GM18519 (cell line): ENCODE data around the gene HOXA11.

Experiments used
- ATAC-seq: cut with Tn5 transposase; IDR thresholded peaks from one replicate; pipeline ENCODE4 v1.9.1; 2021; ENCODE audit warnings: mild to moderate bottlenecking, moderate library complexity; ENCODE audit not compliant: unreplicated experiment, low FRiP score

Gene HOXA11

GRCh38 chr7:27185013-27185853 lies at the start of gene HOXA11:
TSS of gene HOXA11 (minus strand) at chr7:27185232. CDS start at chr7:27185144, 88 bp downstream.
- ATAC-seq, result no peak

GRCh38 chr7:27229448-27229847 lies 44.4 kb upstream of the HOXA11 start:
- ATAC-seq, result no peak

- ATAC-seq, result no peak
Observed at GRCh38 chr7:27224983-27225934, 40.2 kb upstream of the HOXA11 start.

GRCh38 chr7:27223941-27224575 lies 39.0 kb upstream of the HOXA11 start:
- no peak for ATAC-seq

GRCh38 chr7:27221201-27221797 lies 36.3 kb upstream of the HOXA11 start:
- no peak for ATAC-seq

- no peak for ATAC-seq
Observed at GRCh38 chr7:27220440-27220955, 35.5 kb upstream of the HOXA11 start.

GRCh38 chr7:27219821-27220220 lies 34.8 kb upstream of the HOXA11 start:
- no peak for ATAC-seq

GRCh38 chr7:27217951-27218350 lies 32.9 kb upstream of the HOXA11 start:
- ATAC-seq, result no peak

GRCh38 chr7:27215356-27215755 lies 30.3 kb upstream of the HOXA11 start:
- no peak for ATAC-seq

GRCh38 chr7:27214239-27214950 lies 29.4 kb upstream of the HOXA11 start:
- ATAC-seq, result no peak

- ATAC-seq, result no peak
Observed at GRCh38 chr7:27213433-27214238, 28.6 kb upstream of the HOXA11 start.

- ATAC-seq, result no peak
Observed at GRCh38 chr7:27212497-27213432, 27.7 kb upstream of the HOXA11 start.

GRCh38 chr7:27211764-27212204 lies 26.8 kb upstream of the HOXA11 start:
- ATAC-seq, result no peak

- ATAC-seq, result no peak
Observed at GRCh38 chr7:27211084-27211446, 26.0 kb upstream of the HOXA11 start.

GRCh38 chr7:27210441-27211083 lies 25.5 kb upstream of the HOXA11 start:
- ATAC-seq, result no peak

- no peak for ATAC-seq
Observed at GRCh38 chr7:27209933-27210440, 25.0 kb upstream of the HOXA11 start.

- no peak for ATAC-seq
Observed at GRCh38 chr7:27208998-27209397, 24.0 kb upstream of the HOXA11 start.
